Karpas-422 (cell line): Measurements from ENCODE around the gene H3-3A. TPM values are rescaled to one million over a fixed set of nuclear protein-coding genes. Genes with fewer than 3 reads are reported as not detected.
A peak's percentile ranks its signal among the peaks of the same experiment; 100 is the strongest.

ENCODE experiments used
- DNase-seq: peaks from one replicate; pipeline ENCODE4 v3.0.0-alpha.2; 2015
- H2AFZ ChIP-seq: fragments of 200-600 bp; sonication (generic); 2 replicates; pipeline ENCODE4 v1.6.1; 2014; ENCODE audit warnings: antibody characterized with exemption, low read length, mixed read lengths
- H3K27ac ChIP-seq: fragments of 200-600 bp; sonication (generic); 2 replicates; pipeline ENCODE4 v1.5.1; 2014; ENCODE audit warnings: mild to moderate bottlenecking, low read length, moderate library complexity
- H3K27me3 ChIP-seq: fragments of 200-600 bp; sonication (generic); 2 replicates; pipeline ENCODE4 v1.6.1; 2014; ENCODE audit warnings: low read length, mixed read lengths
- H3K36me3 ChIP-seq: fragments of 200-600 bp; sonication (generic); 2 replicates; pipeline ENCODE4 v1.6.1; 2014; ENCODE audit warnings: low read length, mixed read lengths; ENCODE audit not compliant: insufficient read depth
- H3K4me1 ChIP-seq: fragments of 200-600 bp; sonication (generic); 2 replicates; pipeline ENCODE4 v1.6.1; 2014; ENCODE audit warnings: mild to moderate bottlenecking, low read length, mixed read lengths
- H3K4me2 ChIP-seq: fragments of 200-600 bp; sonication (generic); 2 replicates; pipeline ENCODE4 v1.6.1; 2014; ENCODE audit warnings: low read length, low read depth, mild to moderate bottlenecking; ENCODE audit not compliant: poor library complexity, severe bottlenecking
- H3K4me3 ChIP-seq: fragments of 200-600 bp; sonication (generic); 2 replicates; pipeline ENCODE4 v1.5.1; 2014; ENCODE audit warnings: mild to moderate bottlenecking, antibody characterized with exemption, low read length, mixed read lengths
- H3K79me2 ChIP-seq: fragments of 200-600 bp; sonication (generic); 2 replicates; pipeline ENCODE4 v1.6.1; 2014; ENCODE audit warnings: mild to moderate bottlenecking, low read length, mixed read lengths
- H3K9ac ChIP-seq: fragments of 200-600 bp; sonication (generic); 2 replicates; pipeline ENCODE4 v1.6.0; 2014; ENCODE audit warnings: low read length
- H3K9me2 ChIP-seq: fragments of 200-600 bp; sonication (generic), shearing (Covaris generic); replicated peaks from 2 replicates; pipeline ENCODE4 v1.6.0; 2014; ENCODE audit warnings: mild to moderate bottlenecking, low read length, moderate library complexity; ENCODE audit not compliant: insufficient read depth
- H3K9me3 ChIP-seq: fragments of 300-700, 200-600 bp; sonication (generic); 2 replicates; pipeline ENCODE4 v1.6.1; 2014; ENCODE audit warnings: low read length, mixed read lengths
- H4K20me1 ChIP-seq: fragments of 200-600 bp; sonication (generic); 2 replicates; pipeline ENCODE4 v1.6.1; 2014; ENCODE audit warnings: mild to moderate bottlenecking, antibody characterized with exemption, low read length, low read depth; ENCODE audit not compliant: insufficient read depth
- total RNA-seq: library from RNA; depleted of rRNA; stranded (reverse); fragments of >200 nt; shearing (Covaris generic); gene quantifications from 2 replicates; pipeline ENCODE4 v1.2.3, GENCODE V29; 2014; ENCODE audit warnings: low replicate concordance

H3-3A gene
- total RNA-seq, 1 experiment from 2014 or later: 436 TPM

- Histone ChIP-seq H2AFZ (no peak overlapping the region), H3K4me1 (peaks cover 5% of the 10 kb centered on the region), H3K27me3 (no peaks in the 10 kb centered on the region), H3K79me2 (no peaks in the 10 kb centered on the region), H3K27ac (no peak overlapping the region), H3K4me2 (peak overlapping the region; percentile 15), H3K9me2 (no peaks in the 10 kb centered on the region), H4K20me1 (no peaks in the 10 kb centered on the region), H3K9me3 (no peaks in the 10 kb centered on the region), H3K36me3 (no peaks in the 10 kb centered on the region), H3K9ac (no peak overlapping the region), H3K4me3 (no peak overlapping the region)
- DNase-seq: peak; percentile 65
These were observed 33.4 kb upstream of the H3-3A start for GRCh38 chr1:226029093-226029496.

GRCh38 chr1:226029568-226030225 lies 32.8 kb upstream of the H3-3A start:
- Histone ChIP-seq H3K27me3 (no peaks in the 10 kb centered on the region), H3K27ac (no peak overlapping the region), H3K4me3 (no peak overlapping the region), H3K79me2 (no peaks in the 10 kb centered on the region), H3K9ac (no peak overlapping the region), H4K20me1 (no peaks in the 10 kb centered on the region), H3K4me2 (no peak overlapping the region), H3K36me3 (no peaks in the 10 kb centered on the region), H3K9me3 (no peaks in the 10 kb centered on the region), H3K4me1 (peaks cover 5% of the 10 kb centered on the region), H2AFZ (no peak overlapping the region), H3K9me2 (no peaks in the 10 kb centered on the region)
- no peak for DNase-seq

GRCh38 chr1:226033582-226033981 lies 28.9 kb upstream of the H3-3A start:
- Histone ChIP-seq H3K4me1 (peaks cover 5% of the 10 kb centered on the region), H4K20me1 (no peaks in the 10 kb centered on the region), H3K27ac (no peak overlapping the region), H3K36me3 (no peaks in the 10 kb centered on the region), H3K9me2 (no peaks in the 10 kb centered on the region), H3K79me2 (no peaks in the 10 kb centered on the region), H3K9me3 (no peaks in the 10 kb centered on the region), H3K4me3 (no peak overlapping the region), H3K9ac (no peak overlapping the region), H3K4me2 (no peak overlapping the region), H3K27me3 (no peaks in the 10 kb centered on the region), H2AFZ (no peak overlapping the region)
- no peak for DNase-seq

GRCh38 chr1:226033991-226034390 lies 28.5 kb upstream of the H3-3A start:
- no peak overlapping the region for H3K27ac ChIP-seq
- H2AFZ ChIP-seq: no peak overlapping the region
- no peak overlapping the region for H3K4me3 ChIP-seq
- H3K4me1 ChIP-seq: peaks cover 2% of the 10 kb centered on the region
- H3K79me2 ChIP-seq: no peaks in the 10 kb centered on the region
- no peaks in the 10 kb centered on the region for H3K9me3 ChIP-seq
- H3K27me3 ChIP-seq: no peaks in the 10 kb centered on the region
- no peaks in the 10 kb centered on the region for H3K36me3 ChIP-seq
- H3K4me2 ChIP-seq: no peak overlapping the region
- no peaks in the 10 kb centered on the region for H4K20me1 ChIP-seq
- H3K9ac ChIP-seq: no peak overlapping the region
- no peaks in the 10 kb centered on the region for H3K9me2 ChIP-seq
- DNase-seq: no peak

GRCh38 chr1:226034482-226034881 lies 28.0 kb upstream of the H3-3A start:
- no peaks in the 10 kb centered on the region for H3K79me2 ChIP-seq
- H3K4me3 ChIP-seq: no peak overlapping the region
- no peak overlapping the region for H3K9ac ChIP-seq
- H3K36me3 ChIP-seq: no peaks in the 10 kb centered on the region
- no peaks in the 10 kb centered on the region for H4K20me1 ChIP-seq
- no peaks in the 10 kb centered on the region for H3K27me3 ChIP-seq
- H3K27ac ChIP-seq: no peak overlapping the region
- no peak for DNase-seq
- H3K4me1 ChIP-seq: no peaks in the 10 kb centered on the region
- no peak overlapping the region for H3K4me2 ChIP-seq
- no peaks in the 10 kb centered on the region for H3K9me3 ChIP-seq
- no peak overlapping the region for H2AFZ ChIP-seq
- H3K9me2 ChIP-seq: no peaks in the 10 kb centered on the region

GRCh38 chr1:226035915-226036314 lies 26.6 kb upstream of the H3-3A start:
- Histone ChIP-seq H3K9me2 (no peaks in the 10 kb centered on the region), H3K4me3 (no peak overlapping the region), H3K4me2 (no peak overlapping the region), H3K79me2 (no peaks in the 10 kb centered on the region), H3K27ac (no peak overlapping the region), H2AFZ (no peak overlapping the region), H3K9ac (no peak overlapping the region), H3K4me1 (no peaks in the 10 kb centered on the region), H3K36me3 (no peaks in the 10 kb centered on the region), H3K27me3 (no peaks in the 10 kb centered on the region), H4K20me1 (no peaks in the 10 kb centered on the region), H3K9me3 (no peaks in the 10 kb centered on the region)
- DNase-seq: no peak

- Histone ChIP-seq H2AFZ (no peak overlapping the region), H3K4me2 (no peak overlapping the region), H3K4me1 (no peaks in the 10 kb centered on the region), H3K9ac (no peak overlapping the region), H3K79me2 (no peaks in the 10 kb centered on the region), H3K9me2 (no peaks in the 10 kb centered on the region), H3K9me3 (no peaks in the 10 kb centered on the region), H3K4me3 (no peak overlapping the region), H4K20me1 (no peaks in the 10 kb centered on the region), H3K27ac (no peak overlapping the region), H3K36me3 (no peaks in the 10 kb centered on the region), H3K27me3 (no peaks in the 10 kb centered on the region)
- no peak for DNase-seq
These were observed 23.9 kb upstream of the H3-3A start for GRCh38 chr1:226038661-226039060.

- H3K9ac ChIP-seq: no peak overlapping the region
- no peak overlapping the region for H3K4me2 ChIP-seq
- no peaks in the 10 kb centered on the region for H3K4me1 ChIP-seq
- H3K9me3 ChIP-seq: no peaks in the 10 kb centered on the region
- DNase-seq: no peak
- no peaks in the 10 kb centered on the region for H3K27me3 ChIP-seq
- no peaks in the 10 kb centered on the region for H4K20me1 ChIP-seq
- H3K79me2 ChIP-seq: no peaks in the 10 kb centered on the region
- no peaks in the 10 kb centered on the region for H3K9me2 ChIP-seq
- no peak overlapping the region for H2AFZ ChIP-seq
- no peak overlapping the region for H3K4me3 ChIP-seq
- H3K27ac ChIP-seq: no peak overlapping the region
- H3K36me3 ChIP-seq: no peaks in the 10 kb centered on the region
These were observed 21.1 kb upstream of the H3-3A start for GRCh38 chr1:226041419-226041818.
